Panc1 (cell line): ENCODE measurements around the gene ENGASE. TPM values are rescaled to one million over a fixed set of nuclear protein-coding genes. Genes with fewer than 3 reads are reported as not detected.

Experiments used
- ATAC-seq: fragments of 200-7000 bp; cut with Tn5 transposase; 2 replicates; pipeline ENCODE4 v1.9.1; 2020; ENCODE audit warnings: mild to moderate bottlenecking, moderate library complexity
- BruUV-seq: library from RNA; stranded (reverse); fragments of 400-500 nt; replicated peaks from 2 replicates; lab custom pipeline; 2021; lab: Mats Ljungman, UMichigan
- CTCF ChIA-PET: fragments of 300-600 bp; sonication (Branson Sonifier 250); formaldehyde crosslinking; loops from one replicate; lab custom pipeline; 2022; ENCODE audit warnings: antibody characterized with exemption; lab: Charles Lee
- POLR2A ChIA-PET: fragments of 300-600 bp; sonication (Branson Sonifier 250); formaldehyde crosslinking; loops from one replicate; lab custom pipeline; 2022; ENCODE audit warnings: antibody characterized with exemption; lab: Charles Lee
- DNase-seq: peaks from one replicate; pipeline ENCODE4 v3.0.0-alpha.2; 2010; ENCODE audit warnings: low read depth, low spot score
- H3K27ac ChIP-seq: 2 replicates; pipeline ENCODE4 v1.5.1; 2011; ENCODE audit warnings: mild to moderate bottlenecking, low read length, inconsistent platforms
- H3K27me3 ChIP-seq: fragments of 200-500 bp; sonication (Bioruptor generic); 2 replicates; pipeline ENCODE4 v1.6.0; 2014; ENCODE audit warnings: low read length, inconsistent platforms; ENCODE audit not compliant: control insufficient read depth, insufficient read depth
- H3K36me3 ChIP-seq: fragments of 200-500 bp; sonication (Bioruptor generic); 2 replicates; pipeline ENCODE4 v1.5.1; 2014; ENCODE audit warnings: inconsistent platforms, mild to moderate bottlenecking, low read length, moderate library complexity; ENCODE audit not compliant: control insufficient read depth, insufficient read depth
- H3K4me1 ChIP-seq: 2 replicates; pipeline ENCODE4 v1.5.1; 2011; ENCODE audit warnings: inconsistent platforms, mild to moderate bottlenecking, low read length, moderate library complexity; ENCODE audit not compliant: control insufficient read depth, insufficient read depth
- H3K4me3 ChIP-seq, 2 experiments: 2 replicates each; pipeline ENCODE4 v1.5.1; 2011 to 2012; ENCODE audit warnings: low read depth in 2 of 2, low read length in 2 of 2, mild to moderate bottlenecking in 2 of 2, inconsistent platforms in 1 of 2, moderate library complexity in 1 of 2
- H3K9me3 ChIP-seq: fragments of 200-500 bp; sonication (Bioruptor generic); 2 replicates; pipeline ENCODE4 v1.5.1; 2014; ENCODE audit warnings: low read depth, mild to moderate bottlenecking, inconsistent platforms, low read length, moderate library complexity; ENCODE audit not compliant: control insufficient read depth, insufficient read depth
- POLR2AphosphoS5 ChIP-seq: IDR thresholded peaks from 2 replicates; pipeline ENCODE4 v1.6.1; 2012; ENCODE audit warnings: mild to moderate bottlenecking, low read depth, low read length, moderate library complexity
- SIN3A ChIP-seq: IDR thresholded peaks from 2 replicates; pipeline ENCODE4 v1.6.1; 2012; ENCODE audit warnings: low read depth, mild to moderate bottlenecking, low read length, moderate library complexity, borderline replicate concordance; ENCODE audit not compliant: insufficient read depth
- TCF7L2 ChIP-seq: IDR thresholded peaks from 2 replicates; pipeline ENCODE4 v1.6.1; 2011; ENCODE audit warnings: mild to moderate bottlenecking, low read depth, low read length, inconsistent platforms
- in situ Hi-C: cut with HindIII; loops from 2 replicates; pipeline ENCODE4 v1.10.0; 2016; ENCODE audit warnings: low sequenced_read_pairs, low pct_unique_long_range_greater_than_20kb
- intact Hi-C: fragments of 100-400 bp; cut with micrococcal nuclease; formaldehyde crosslinking; loops from one replicate; pipeline ENCODE4 v1.10.0; 2022; ENCODE audit not compliant: unreplicated experiment
- total RNA-seq: library from RNA; stranded (reverse); gene quantifications from one replicate; pipeline ENCODE4 v1.2.1, GENCODE V29; 2021; ENCODE audit not compliant: unreplicated experiment
- TF ChIP-seq, protein P1 (sequence below), 2 experiments: IDR thresholded peaks; 2 replicates each; pipeline ENCODE4 v1.6.1; 2011 to 2012; ENCODE audit warnings: low read depth in 2 of 2, control low read depth in 1 of 2, low read length in 1 of 2, mild to moderate bottlenecking in 1 of 2, moderate library complexity in 1 of 2; ENCODE audit not compliant: insufficient read depth in 1 of 2
- TF ChIP-seq, protein P2 (sequence below): fragments of 450-650 bp; IDR thresholded peaks from 2 replicates; pipeline ENCODE4 v1.5.1; 2017; ENCODE audit warnings: mild to moderate bottlenecking

The ENGASE gene
- total RNA-seq, 1 experiment from 2014 or later: 32.3 TPM

DNA sequence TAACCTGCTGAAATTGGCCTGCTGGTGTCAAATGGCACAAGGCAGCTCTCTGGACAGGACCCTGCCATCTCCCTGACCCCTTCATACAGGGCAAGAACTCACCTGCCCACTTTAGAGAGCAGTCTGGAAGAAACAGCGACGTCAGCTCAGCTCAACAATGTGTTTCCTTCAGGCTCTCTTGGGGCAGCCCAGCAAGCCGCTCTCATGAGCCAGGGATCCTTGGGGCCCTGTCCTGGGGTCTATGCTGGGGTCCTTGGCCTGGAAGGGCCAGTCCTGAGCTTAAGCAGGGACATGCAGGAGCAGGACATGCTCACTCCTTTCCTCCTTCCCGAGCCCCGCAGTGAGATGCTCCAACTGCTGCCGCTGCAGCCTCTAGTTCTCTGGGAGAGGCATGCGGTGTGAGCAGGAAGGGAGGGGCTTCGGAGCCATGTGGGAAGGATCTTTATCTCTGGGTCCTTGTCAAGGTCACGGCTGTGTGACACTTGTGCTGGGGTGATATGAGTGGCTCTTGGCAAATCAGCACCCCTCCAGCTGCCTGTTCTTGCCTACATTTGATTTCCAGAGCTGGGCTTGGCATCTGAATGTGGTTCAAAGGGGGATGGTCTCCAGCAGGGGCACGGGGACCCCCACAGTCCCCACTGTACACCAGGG lies 47.2 kb upstream of the ENGASE start:
- peaks cover 21% of the 10 kb centered on the region for H3K4me1 ChIP-seq
- TF ChIP-seq TCF7L2 (no peak), SIN3A (no peak), POLR2AphosphoS5 (no peak)
- TF ChIP-seq, protein P1, sequence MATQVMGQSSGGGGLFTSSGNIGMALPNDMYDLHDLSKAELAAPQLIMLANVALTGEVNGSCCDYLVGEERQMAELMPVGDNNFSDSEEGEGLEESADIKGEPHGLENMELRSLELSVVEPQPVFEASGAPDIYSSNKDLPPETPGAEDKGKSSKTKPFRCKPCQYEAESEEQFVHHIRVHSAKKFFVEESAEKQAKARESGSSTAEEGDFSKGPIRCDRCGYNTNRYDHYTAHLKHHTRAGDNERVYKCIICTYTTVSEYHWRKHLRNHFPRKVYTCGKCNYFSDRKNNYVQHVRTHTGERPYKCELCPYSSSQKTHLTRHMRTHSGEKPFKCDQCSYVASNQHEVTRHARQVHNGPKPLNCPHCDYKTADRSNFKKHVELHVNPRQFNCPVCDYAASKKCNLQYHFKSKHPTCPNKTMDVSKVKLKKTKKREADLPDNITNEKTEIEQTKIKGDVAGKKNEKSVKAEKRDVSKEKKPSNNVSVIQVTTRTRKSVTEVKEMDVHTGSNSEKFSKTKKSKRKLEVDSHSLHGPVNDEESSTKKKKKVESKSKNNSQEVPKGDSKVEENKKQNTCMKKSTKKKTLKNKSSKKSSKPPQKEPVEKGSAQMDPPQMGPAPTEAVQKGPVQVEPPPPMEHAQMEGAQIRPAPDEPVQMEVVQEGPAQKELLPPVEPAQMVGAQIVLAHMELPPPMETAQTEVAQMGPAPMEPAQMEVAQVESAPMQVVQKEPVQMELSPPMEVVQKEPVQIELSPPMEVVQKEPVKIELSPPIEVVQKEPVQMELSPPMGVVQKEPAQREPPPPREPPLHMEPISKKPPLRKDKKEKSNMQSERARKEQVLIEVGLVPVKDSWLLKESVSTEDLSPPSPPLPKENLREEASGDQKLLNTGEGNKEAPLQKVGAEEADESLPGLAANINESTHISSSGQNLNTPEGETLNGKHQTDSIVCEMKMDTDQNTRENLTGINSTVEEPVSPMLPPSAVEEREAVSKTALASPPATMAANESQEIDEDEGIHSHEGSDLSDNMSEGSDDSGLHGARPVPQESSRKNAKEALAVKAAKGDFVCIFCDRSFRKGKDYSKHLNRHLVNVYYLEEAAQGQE (IDR thresholded peaks at IDR 0.05; ENCODE audit: insufficient read depth in 1 of 2, low read depth in 2 of 2, low read length in 1 of 2): no peak
- TF ChIP-seq, protein P2, sequence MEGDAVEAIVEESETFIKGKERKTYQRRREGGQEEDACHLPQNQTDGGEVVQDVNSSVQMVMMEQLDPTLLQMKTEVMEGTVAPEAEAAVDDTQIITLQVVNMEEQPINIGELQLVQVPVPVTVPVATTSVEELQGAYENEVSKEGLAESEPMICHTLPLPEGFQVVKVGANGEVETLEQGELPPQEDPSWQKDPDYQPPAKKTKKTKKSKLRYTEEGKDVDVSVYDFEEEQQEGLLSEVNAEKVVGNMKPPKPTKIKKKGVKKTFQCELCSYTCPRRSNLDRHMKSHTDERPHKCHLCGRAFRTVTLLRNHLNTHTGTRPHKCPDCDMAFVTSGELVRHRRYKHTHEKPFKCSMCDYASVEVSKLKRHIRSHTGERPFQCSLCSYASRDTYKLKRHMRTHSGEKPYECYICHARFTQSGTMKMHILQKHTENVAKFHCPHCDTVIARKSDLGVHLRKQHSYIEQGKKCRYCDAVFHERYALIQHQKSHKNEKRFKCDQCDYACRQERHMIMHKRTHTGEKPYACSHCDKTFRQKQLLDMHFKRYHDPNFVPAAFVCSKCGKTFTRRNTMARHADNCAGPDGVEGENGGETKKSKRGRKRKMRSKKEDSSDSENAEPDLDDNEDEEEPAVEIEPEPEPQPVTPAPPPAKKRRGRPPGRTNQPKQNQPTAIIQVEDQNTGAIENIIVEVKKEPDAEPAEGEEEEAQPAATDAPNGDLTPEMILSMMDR: no peak
- no TSS peak for BruUV-seq

DNA sequence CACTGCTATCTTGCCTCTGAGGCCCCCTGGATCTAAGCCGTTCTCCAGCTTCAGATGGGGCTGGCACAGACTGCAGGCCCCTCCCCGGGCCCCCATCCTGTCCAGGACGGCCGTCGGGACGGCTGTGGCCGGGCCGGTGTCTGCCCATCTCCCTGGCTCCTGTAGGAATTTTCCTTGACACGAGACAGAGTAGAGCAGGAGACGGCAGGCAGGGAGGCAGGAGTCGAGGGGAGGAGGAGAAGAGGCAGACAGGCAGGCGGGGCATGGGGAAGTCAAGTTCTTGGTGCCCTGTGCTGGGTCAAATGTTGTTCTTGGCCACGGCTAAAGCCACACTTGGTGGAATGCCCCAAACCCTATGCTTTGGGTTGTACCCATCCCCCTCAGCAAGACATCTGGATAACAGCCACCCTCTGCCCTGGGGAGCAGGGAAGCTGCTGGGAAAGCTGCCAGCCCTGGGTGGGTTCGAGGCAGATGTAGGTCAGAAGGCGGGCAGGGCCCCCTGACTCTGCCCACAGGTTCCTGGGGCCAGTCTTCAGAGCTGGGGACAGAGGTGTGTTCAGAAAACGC lies 46.6 kb upstream of the ENGASE start:
- peaks cover 21% of the 10 kb centered on the region for H3K4me1 ChIP-seq
- H3K4me3 ChIP-seq: no peak overlapping the region
- no peak overlapping the region for H3K27ac ChIP-seq
- H3K27me3 ChIP-seq: peaks cover 24% of the 10 kb centered on the region
- H3K36me3 ChIP-seq: no peaks in the 10 kb centered on the region; the same call in 1 of the 2 replicates
- ATAC-seq: peak; percentile 52
- ChIA-PET POLR2A (no interaction called here), CTCF (interaction anchor here (0.7 to 1.2 kb wide), 3 partner anchors 13 to 59 kb away, joined by 3 to 5 read pairs (median 3); no protein-coding TSS in a partner anchor)
- H3K9me3 ChIP-seq: no peaks in the 10 kb centered on the region
- no peak for DNase-seq
- TF ChIP-seq POLR2AphosphoS5: no peak
- TF ChIP-seq, protein P1 (IDR thresholded peaks at IDR 0.05; ENCODE audit: insufficient read depth in 1 of 2, low read depth in 2 of 2, low read length in 1 of 2): no peak
- no peak for TF ChIP-seq TCF7L2
- TF ChIP-seq, protein P2: no peak
- in situ Hi-C loops (no loop called here), intact Hi-C loops (no loop called here)
- no TSS peak for BruUV-seq

More for the DNA sequence above, 47.2 kb upstream of the ENGASE start:
- Histone ChIP-seq H3K27ac (no peak overlapping the region), H3K9me3 (no peaks in the 10 kb centered on the region), H3K27me3 (peaks cover 28% of the 10 kb centered on the region), H3K36me3 (no peaks in the 10 kb centered on the region; the same call in 1 of the 2 replicates), H3K4me3 (no peak overlapping the region)
- in situ Hi-C loops (no loop called here), intact Hi-C loops (no loop called here)
- POLR2A ChIA-PET: no interaction called here
- peak; percentile 19; the same call in 1 of the 2 replicates for ATAC-seq
- CTCF ChIA-PET: interaction anchor here (0.6 to 1.1 kb wide), 2 partner anchors 18 to 363 kb away, joined by 4 to 5 read pairs; no protein-coding TSS in a partner anchor
- no peak for DNase-seq
